Stomach (tissue), 4 donors: ENCODE measurements around the gene PWWP2B.

Experiments used
- CTCF ChIP-seq, 7 experiments: fragments of 450-650 bp in 4 of 7; fragments of 200-600 bp in 3 of 7; sonication (generic) in 3 of 7; IDR thresholded peaks; one replicate each; pipeline ENCODE4 v1.5.1; 2016 to 2019; ENCODE audit warnings: antibody characterized with exemption in 7 of 7, control low read depth in 2 of 7, mild to moderate bottlenecking in 1 of 7
- EP300 ChIP-seq: sonication (generic); formaldehyde crosslinking; IDR thresholded peaks from one replicate; pipeline ENCODE4 v1.6.1; 2017; ENCODE audit warnings: antibody characterized with exemption
- POLR2A ChIP-seq, 4 donors: fragments of 450-650 bp; IDR thresholded peaks; one replicate each; pipeline ENCODE4 v1.6.1; 2016; ENCODE audit warnings: antibody characterized with exemption in 4 of 4, control low read depth in 2 of 4, mild to moderate bottlenecking in 1 of 4, moderate library complexity in 1 of 4
- POLR2AphosphoS5 ChIP-seq, 3 donors: sonication (generic); formaldehyde crosslinking; IDR thresholded peaks; one replicate each; pipeline ENCODE4 v1.6.1; 2016; ENCODE audit warnings: antibody characterized with exemption in 3 of 3

GRCh38 chr10:132425029-132425756 is 28.2 kb downstream of the PWWP2B start:
- TF ChIP-seq CTCF (IDR thresholded peaks at IDR 0.05) (no peak), POLR2A (IDR thresholded peaks at IDR 0.05) (no peak), EP300 (no peak), POLR2AphosphoS5 (IDR thresholded peaks at IDR 0.05) (no peak)
